HG02840 (cell line): ENCODE measurements around the gene HTR7.
"Not testable (repeated sequence)": the region's sequence is repeated elsewhere in the genome, so short reads cannot be mapped to it uniquely, and the experiment has no call there.

Experiments used
- ATAC-seq: cut with Tn5 transposase; IDR thresholded peaks from one replicate; pipeline ENCODE4 v1.9.1; 2021; ENCODE audit warnings: mild to moderate bottlenecking, moderate library complexity, moderate number of reproducible peaks; ENCODE audit not compliant: unreplicated experiment, low FRiP score

The HTR7 gene

GRCh38 chr10:90859321-90859751, 1.5 kb upstream of the HTR7 start:
- ATAC-seq, result no peak

DNA sequence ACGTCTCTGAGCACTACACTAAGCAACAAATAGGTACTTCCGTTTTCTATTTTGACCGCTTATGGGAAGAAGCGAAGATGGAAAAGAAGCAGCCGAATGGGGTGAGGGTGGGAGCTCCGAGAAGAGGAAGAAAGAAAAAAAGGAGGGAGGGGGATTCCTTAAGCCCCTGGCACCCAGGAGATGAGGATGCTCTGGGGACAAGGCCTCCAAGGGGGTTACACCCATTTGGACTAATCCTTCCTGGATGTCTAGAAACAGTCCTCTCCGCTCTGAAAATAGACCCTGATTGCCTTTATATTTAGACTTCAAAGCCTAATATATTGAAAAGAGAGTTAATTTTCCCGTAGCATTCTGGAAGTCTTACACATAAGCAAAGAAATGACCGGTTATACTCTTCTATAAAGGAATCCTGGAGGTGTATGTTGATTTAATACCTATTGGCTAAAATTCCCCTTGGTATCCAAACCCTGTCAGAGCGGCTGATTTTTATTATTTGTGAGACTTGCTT, 676 bp upstream of the HTR7 start:
- ATAC-seq, result no peak

- ATAC-seq, result peak; percentile 11
Observed at GRCh38 chr10:90856964-90857634, 740 bp downstream of the HTR7 start.

GRCh38 chr10:90856261-90856660, 1.6 kb downstream of the HTR7 start:
- ATAC-seq, result no peak

- ATAC-seq, result no peak
Observed at GRCh38 chr10:90855126-90855525, 2.7 kb downstream of the HTR7 start.

GRCh38 chr10:90849956-90850749, 7.7 kb downstream of the HTR7 start:
- ATAC-seq, result no peak

DNA sequence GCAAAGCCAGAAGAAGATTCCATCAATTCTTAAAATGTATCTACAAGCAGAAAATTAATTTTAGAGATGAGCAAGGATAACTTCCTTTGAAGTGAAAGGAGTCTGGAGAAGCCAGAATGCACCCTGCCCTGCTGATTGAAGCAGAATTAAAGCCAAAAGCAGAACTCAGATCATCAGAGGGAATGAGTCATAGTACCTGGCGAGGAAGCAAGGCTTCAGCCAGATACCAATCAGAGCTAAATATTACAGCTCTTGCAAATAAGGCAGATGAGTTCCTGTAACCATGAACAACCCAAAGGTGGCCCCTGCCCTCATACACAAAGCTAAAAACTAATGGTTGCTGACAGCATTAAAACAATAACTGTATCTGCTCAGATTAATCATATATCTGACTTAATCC, 10.4 kb downstream of the HTR7 start:
- ATAC-seq, result no peak

- ATAC-seq, result no peak
Observed at GRCh38 chr10:90846746-90847145, 11.1 kb downstream of the HTR7 start.

GRCh38 chr10:90845726-90846125, 12.1 kb downstream of the HTR7 start:
- no peak for ATAC-seq

- no peak for ATAC-seq
Observed at GRCh38 chr10:90842725-90843124, 15.1 kb downstream of the HTR7 start.

GRCh38 chr10:90837486-90837885, 20.4 kb downstream of the HTR7 start:
- ATAC-seq, result no peak

DNA sequence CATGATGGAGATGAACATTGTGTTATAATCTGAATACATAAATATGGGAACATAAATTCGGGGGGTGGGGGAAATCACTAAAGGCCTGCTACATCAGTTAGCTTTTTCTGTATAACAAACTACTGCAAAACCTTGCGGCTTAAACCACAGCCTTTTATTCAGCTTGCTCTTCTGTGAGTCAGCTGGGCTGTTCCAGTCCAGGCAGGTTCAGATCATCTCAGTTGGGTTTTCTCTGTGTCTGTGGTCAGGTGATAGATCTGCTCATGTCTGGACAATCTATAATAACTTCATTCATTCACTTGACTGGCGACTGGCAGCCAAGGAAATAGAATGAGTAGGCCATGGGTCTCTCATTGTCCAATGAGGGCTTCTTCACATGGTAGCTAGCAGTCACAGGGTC, 23.5 kb downstream of the HTR7 start:
- ATAC-seq, result no peak

DNA sequence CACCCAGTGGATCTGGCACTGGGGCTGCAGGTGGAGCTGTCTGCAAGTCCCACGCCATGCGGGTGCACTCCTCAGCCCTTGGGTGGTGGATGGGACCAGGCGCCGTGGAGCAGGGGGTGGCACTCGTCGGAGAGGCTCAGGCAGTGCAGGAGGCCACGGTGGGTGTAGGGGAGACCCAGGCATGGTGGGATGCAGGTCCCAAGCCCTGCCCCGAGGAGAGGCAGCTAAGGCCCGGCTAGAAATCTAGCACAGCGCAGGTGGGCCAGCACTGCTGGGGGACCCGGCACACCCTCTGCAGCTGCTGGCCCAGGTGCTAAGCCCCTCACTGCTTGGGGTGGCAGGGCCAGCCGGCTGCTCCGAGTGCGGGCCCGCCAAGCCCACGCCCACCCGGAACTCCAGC, 25.7 kb downstream of the HTR7 start:
- ATAC-seq, result no peak

DNA sequence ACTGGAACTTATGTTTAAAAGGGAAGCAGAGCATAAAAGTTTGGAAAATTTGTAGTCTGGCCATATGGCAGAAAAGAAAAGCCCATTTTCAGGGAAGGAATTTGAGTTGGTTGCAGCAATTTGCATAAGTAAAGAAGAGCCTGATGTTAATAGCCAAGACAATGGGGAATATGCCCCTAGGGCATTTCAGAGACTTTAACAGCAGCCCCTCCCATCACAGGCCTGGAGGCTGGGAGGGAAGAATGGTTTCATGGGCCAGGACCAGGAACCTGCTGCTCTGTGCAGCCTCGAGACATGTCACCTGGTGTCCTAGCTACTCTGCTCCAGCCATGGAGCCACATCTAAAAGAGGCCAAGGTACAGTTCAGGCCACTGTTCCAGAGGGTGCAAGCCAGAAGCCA, 35.3 kb downstream of the HTR7 start:
- no peak for ATAC-seq

GRCh38 chr10:90821864-90822263, 36.0 kb downstream of the HTR7 start:
- not testable (repeated sequence) for ATAC-seq

GRCh38 chr10:90819911-90820310, 37.9 kb downstream of the HTR7 start:
- no peak for ATAC-seq

- ATAC-seq, result no peak
Observed at GRCh38 chr10:90818736-90819135, 39.1 kb downstream of the HTR7 start.

DNA sequence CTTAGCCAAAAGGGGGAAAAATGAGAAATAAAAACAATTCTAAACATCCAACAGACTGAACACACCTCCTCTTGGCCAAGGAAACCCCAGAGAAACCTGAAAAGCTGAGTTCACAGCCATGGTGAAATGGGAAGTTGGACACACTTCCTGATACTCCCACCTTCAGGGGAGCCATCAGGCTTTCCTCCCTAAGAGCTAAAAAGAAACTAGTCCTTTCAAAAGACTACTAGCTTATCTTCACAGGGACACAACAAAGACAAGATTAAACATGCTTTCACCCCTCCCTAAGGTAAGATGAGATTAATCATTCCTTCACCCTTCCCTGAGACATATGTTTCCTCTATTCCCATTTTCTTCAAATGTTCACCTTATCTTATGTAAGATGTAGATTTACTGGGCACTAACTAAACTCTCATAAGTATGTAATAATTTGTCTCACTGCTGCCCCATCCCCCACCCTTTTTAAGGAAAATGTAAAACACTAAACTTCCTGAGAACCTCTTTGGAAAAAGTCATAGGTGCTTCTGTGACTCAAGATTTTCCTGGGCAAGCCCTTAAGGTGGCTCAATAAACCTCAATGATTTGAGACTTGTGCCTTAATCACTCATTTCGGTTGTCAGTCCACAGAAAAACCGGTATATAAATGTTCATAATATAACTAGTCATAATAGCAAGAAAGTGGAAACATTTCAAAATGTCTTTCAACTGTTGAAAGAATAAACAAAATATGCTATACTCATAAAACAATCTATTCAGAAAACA, 40.5 kb downstream of the HTR7 start:
- no peak for ATAC-seq

GRCh38 chr10:90816466-90816865, 41.4 kb downstream of the HTR7 start:
- ATAC-seq, result no peak

- no peak for ATAC-seq
Observed at GRCh38 chr10:90813594-90814365, 44.1 kb downstream of the HTR7 start.
